DMS53 treated with DMSO at 0.1 percent for 48 hours (cell line): ENCODE data around the gene PLEKHG1.

Experiments
- DNase-seq: peaks from one replicate; lab custom pipeline; 2025; ENCODE audit not compliant: unreplicated experiment; lab: John Stamatoyannopoulos, UW

PLEKHG1 gene

GRCh38 chr6:150588888-150589499 lies 10.7 kb upstream of the PLEKHG1 start:
- no peak for DNase-seq

- DNase-seq, result no peak
Observed at GRCh38 chr6:150589852-150590251, 9.8 kb upstream of the PLEKHG1 start.

GRCh38 chr6:150590446-150590845 lies 9.2 kb upstream of the PLEKHG1 start:
- no peak for DNase-seq

DNA sequence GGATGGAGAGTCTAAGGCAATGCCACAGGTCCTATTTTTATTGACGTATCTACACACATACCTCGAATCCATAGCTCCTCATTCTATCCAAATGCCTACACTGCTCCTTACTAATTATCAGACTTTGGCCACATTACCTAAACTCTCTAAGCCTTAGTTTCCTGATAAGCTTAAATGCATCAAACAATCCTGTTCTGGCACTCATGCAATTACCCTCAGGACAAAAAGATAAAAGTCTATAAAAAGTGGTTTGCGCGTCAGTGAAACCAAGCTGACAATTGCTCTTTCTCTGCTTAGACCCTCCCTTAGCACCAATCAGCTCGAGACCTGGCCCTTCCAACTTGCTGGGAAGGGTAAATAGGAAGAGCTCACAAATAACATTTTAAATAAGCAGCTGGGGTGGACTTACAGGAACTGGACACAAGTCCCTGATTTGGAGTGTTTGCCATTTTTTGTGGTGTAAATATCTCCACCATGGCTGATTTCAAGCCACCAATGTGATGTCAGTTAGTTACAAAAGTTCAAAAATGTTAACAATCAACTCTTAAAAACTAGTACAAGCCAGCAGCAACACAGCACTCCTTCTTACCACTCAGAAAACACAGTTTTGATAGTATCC lies 7.2 kb upstream of the PLEKHG1 start:
- DNase-seq, result no peak

GRCh38 chr6:150593119-150593518 lies 6.6 kb upstream of the PLEKHG1 start:
- no peak for DNase-seq

- DNase-seq, result no peak
Observed at GRCh38 chr6:150596439-150596838, 3.2 kb upstream of the PLEKHG1 start.

DNA sequence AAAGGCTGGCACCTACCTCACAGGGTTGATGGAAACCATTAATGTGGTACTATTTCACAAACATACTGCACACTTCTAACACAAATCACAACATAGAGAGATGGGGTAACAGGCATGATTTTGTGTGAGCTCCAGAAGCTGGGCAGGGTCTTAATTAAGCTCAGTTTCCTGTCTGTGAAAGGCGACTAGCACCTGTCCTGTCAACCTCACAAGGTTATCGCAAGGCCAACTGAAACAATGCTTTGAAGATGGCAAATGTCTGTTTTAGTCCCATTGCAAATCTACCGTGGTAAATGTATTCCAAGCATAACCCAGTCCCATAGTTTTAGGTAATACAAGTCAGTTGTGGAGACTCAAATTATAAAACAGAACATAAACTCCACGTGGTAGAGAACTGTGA lies 1.3 kb upstream of the PLEKHG1 start:
- no peak for DNase-seq

DNA sequence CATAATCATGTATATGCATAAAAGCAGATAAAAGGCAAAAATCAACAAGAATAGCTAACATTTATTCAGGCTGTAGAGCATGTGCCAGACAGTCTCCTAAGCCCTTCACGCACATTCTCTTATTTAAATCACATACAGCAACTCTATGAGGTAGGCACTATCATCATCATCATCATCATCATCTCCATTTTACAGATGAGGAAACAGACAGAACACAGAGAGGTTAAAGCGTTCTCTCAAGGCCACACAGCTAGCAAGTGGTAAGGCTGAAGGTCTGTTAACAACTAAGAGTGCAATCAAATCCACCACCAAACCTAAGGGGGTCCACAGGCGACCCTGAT lies 857 bp upstream of the PLEKHG1 start:
- no peak for DNase-seq

GRCh38 chr6:150600010-150600300 lies 270 bp downstream of the PLEKHG1 start:
- DNase-seq, result no peak

GRCh38 chr6:150600301-150601017 lies 774 bp downstream of the PLEKHG1 start:
- DNase-seq, result peak; percentile 74

- DNase-seq, result no peak
Observed at GRCh38 chr6:150601439-150601838, 1.8 kb downstream of the PLEKHG1 start.

DNA sequence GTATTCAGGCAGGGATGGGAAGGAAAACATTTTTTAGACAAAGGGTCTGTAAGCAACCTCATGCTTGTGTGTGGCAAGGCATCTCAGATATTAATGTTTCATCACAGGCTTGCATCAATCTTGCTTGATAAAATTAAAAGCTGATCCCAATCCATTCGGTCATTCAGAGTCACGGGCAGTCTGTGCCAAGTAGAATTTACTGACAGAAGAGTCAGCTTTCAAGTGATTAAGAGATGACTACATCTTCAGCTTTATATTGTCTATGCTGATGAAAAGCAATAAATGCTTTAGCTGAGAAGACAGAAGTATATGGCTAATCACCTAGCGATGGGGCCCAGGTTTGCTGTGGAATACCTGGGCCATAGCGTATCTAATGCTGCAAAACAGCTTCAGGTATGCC lies 3.5 kb downstream of the PLEKHG1 start:
- no peak for DNase-seq

- no peak for DNase-seq
Observed at GRCh38 chr6:150604467-150604866, 4.8 kb downstream of the PLEKHG1 start.

DNA sequence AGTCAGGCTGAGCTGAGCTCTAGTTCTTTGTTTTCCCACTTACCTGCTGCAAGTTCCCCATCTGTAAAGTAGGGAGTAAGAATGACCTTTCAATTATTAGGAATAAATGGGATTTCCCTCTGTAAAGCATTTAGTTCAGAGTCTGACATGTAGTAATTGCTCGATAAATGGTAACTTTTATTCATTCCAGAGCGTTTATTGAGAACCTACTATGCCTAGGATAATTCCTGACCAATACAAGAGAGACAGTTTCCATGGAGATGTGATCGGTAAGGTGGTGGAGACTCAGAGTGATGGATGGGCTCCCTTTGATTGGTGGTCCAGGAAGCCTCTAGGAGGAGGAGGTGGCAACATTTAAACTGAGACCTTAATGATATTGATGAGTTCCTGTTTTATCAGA lies 5.6 kb downstream of the PLEKHG1 start:
- no peak for DNase-seq

DNA sequence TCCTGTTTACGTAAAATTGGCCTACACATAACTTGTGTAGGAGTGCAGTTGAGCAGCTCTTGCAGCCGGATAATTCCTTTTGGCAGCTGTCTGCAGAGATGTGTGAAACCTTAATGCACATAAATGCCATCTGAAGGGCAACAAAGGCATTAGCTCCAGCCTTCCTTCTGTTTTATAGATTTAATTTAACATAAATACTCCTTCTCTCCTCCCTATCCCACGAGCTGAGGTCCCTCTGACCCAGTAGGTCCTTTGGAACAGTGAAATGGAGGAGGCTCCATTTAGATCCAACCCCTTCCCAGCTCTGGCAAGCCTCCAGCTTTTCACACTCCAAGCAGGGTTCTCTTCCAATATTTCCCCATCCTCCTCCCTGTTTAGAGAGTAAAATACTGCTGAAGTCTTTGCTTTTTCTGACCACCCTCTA lies 6.5 kb downstream of the PLEKHG1 start:
- DNase-seq, result no peak

DNA sequence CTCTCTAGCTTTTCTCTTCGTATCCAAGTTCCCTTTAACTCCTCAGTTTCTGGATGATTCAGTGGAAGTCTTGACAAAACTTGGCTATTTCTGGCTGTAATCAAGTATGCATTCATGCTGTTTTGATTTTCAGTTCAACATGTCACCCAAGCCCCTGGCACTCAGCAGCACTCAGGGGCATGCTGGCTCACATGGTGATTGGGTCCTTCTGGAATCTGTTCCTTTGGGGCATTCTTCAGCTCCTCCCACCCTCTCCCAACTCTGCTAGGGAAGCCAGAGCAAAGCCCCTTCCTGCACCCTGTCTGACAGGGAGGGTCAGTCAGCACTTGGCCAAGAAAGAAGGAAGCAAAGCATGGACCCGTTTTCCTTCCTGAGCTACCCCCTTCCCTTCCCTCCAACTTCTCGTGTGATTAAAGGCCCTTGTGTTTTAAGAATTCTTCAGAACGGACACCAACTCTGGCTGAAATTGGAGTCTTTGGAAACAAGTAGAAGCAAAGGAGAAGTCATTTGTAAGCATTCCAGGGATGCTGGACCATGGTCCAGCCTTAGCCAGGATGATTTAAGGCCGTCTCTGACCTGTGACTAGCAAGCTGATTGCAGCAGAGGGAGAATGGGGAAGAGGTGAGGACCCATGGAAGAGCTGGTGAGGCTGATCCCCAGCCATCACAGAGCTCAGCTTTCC lies 7.1 kb downstream of the PLEKHG1 start:
- DNase-seq, result no peak

- DNase-seq, result no peak
Observed at GRCh38 chr6:150607329-150607650, 7.6 kb downstream of the PLEKHG1 start.

GRCh38 chr6:150610584-150610983 lies 10.9 kb downstream of the PLEKHG1 start:
- no peak for DNase-seq

- DNase-seq, result no peak
Observed at GRCh38 chr6:150613269-150613668, 13.6 kb downstream of the PLEKHG1 start.

DNA sequence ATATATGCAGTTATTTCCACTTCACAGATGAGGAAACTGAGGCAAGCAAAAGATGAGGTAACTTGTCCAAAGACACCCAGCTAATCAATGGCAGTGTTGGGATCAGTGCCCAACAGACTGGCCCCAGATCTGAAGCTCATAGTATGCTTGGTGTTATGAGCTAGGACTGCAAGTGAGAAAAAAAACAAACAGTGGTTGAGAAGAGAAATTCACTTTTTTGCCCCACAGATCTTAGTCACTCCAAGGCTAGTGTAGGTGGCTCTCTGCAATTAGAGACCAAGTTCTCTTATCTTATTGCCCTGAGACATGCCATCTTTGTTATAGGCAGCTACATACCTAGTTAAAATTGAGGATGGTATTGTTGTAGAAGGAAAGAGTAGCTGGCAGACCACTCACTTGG lies 16.3 kb downstream of the PLEKHG1 start:
- DNase-seq, result no peak

DNA sequence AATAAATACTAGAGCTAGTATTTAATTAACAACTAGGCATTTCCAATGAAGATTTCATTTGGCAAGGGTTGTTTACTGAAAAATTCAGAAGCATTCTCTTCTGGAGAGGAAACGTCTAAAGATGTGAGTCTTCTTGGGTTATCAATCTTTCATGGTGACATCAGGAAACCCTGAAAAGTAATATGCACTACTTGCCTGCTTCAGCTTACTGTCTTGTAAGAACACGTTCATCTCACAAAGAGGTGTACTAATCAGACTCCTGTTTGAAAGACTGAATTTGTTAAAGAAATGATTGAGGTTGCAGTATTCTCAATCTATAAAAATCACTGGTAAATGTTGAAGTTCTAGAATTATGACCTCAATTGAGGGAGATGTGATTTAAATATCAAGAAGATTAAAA lies 16.9 kb downstream of the PLEKHG1 start:
- no peak for DNase-seq

- no peak for DNase-seq
Observed at GRCh38 chr6:150617062-150617461, 17.4 kb downstream of the PLEKHG1 start.
